H1 (cell line): Measurements from ENCODE around the gene DTD1. TPM values are rescaled to one million over a fixed set of nuclear protein-coding genes. Genes with fewer than 3 reads are reported as not detected.

Experiments
- CBX5 ChIP-seq: fragments of 300-800, 300-1000 bp; sonication (generic); IDR thresholded peaks from 2 replicates; pipeline ENCODE4 v1.7.1; 2016; ENCODE audit warnings: antibody characterized with exemption, low read length, low read depth
- EZH2 ChIP-seq: fragments of 200-600 bp; sonication (generic); IDR thresholded peaks from 2 replicates; pipeline ENCODE4 v1.7.1; 2012; ENCODE audit warnings: low read depth, mild to moderate bottlenecking, moderate library complexity, low read length, inconsistent platforms; ENCODE audit not compliant: severe bottlenecking
- FOSL1 ChIP-seq: IDR thresholded peaks from 2 replicates; pipeline ENCODE4 v1.6.1; 2011; ENCODE audit warnings: mild to moderate bottlenecking, low read depth, low read length, moderate library complexity; ENCODE audit not compliant: insufficient read depth
- JUND ChIP-seq: IDR thresholded peaks from 2 replicates; pipeline ENCODE4 v1.6.1; 2011; ENCODE audit warnings: mild to moderate bottlenecking, improper control_type of control experiment, low read length
- KDM1A ChIP-seq: fragments of 200-600, 300-600 bp; sonication (generic); IDR thresholded peaks from 2 replicates; pipeline ENCODE4 v1.7.1; 2016; ENCODE audit warnings: mild to moderate bottlenecking, low read length, borderline replicate concordance
- POU5F1 ChIP-seq: IDR thresholded peaks from 2 replicates; pipeline ENCODE4 v1.6.1; 2011; ENCODE audit warnings: low read depth, mild to moderate bottlenecking, low read length, moderate library complexity
- RXRA ChIP-seq: IDR thresholded peaks from 2 replicates; pipeline ENCODE4 v1.6.1; 2011; ENCODE audit warnings: low read depth, mild to moderate bottlenecking, low read length, moderate library complexity; ENCODE audit not compliant: insufficient read depth
- SP2 ChIP-seq: IDR thresholded peaks from 2 replicates; pipeline ENCODE4 v1.6.1; 2012; ENCODE audit warnings: mild to moderate bottlenecking, low read length, inconsistent platforms
- TBP ChIP-seq: IDR thresholded peaks from 2 replicates; pipeline ENCODE4 v1.6.1; 2011; ENCODE audit warnings: low read depth, low read length, improper control_type of control experiment
- polyA plus RNA-seq, 7 experiments: library from polyadenylated mRNA; depleted of rRNA in 3 of 7; stranded (reverse) in 5 of 7; unstranded in 2 of 7; fragments of >200 nt in 5 of 7; fragments of 200-250 nt in 2 of 7; gene quantifications; 1 replicate in 5 of 7; 2 replicates in 1 of 7; 4 replicates in 1 of 7; pipeline versions ENCODE4 v1.2.1 to v1.2.3, GENCODE V29; 2011 to 2013; ENCODE audit warnings: missing spikeins in 2 of 7, mixed read lengths in 2 of 7
- total RNA-seq: library from RNA; stranded (reverse); fragmentation: NEBNext Ultra II Directional; extraction: Animal tissue kit (Norgen Biotek cat#: 25700); gene quantifications from 2 replicates; pipeline ENCODE4 v1.2.1, GENCODE V29; 2021

DTD1 gene
- total and polyA plus RNA-seq, 2 of the 8 experiments (the other 6 are each of a cell fraction or from before 2014, with no cell fraction given) = 49.7 to 66.6 TPM

DNA sequence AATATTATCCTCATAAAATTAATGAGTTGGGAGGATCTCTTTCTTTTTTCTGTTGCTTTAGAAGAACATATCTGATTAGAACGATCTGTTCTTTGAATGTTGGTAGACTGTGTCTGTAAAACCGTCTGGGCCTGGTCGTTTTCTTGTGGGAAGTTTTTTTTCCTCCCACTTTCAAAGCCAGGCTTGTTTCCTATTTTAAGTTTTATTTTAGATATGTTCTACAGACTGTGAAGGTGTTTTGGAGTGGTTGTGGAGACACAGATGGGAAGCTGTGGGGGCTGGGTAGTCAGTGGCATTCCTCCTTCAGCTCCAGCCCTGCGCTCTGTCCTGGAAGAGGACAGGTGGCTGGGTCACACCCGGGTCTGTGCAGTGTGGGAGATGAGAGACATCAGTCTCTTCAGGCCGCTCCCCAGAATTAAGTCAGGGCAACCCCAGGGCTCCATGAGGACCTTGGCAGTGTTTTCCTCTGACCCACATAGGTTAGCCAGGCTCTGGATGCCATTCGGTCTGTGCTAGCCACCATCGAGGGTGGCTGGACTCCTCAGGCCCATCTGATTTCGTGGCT is 133.8 kb downstream of the DTD1 start (continued):
- TF ChIP-seq EZH2 (no peak), CBX5 (no peak), POU5F1 (no peak), RXRA (no peak), FOSL1 (no peak), KDM1A (no peak), SP2 (no peak), JUND (no peak), TBP (no peak)
